OCI-LY3 (cell line): Measurements from ENCODE around the gene DENND2A.

Experiments
- CTCF ChIP-seq: fragments of 200-600, 300-600 bp; sonication (generic); IDR thresholded peaks from 2 replicates; pipeline ENCODE4 v1.5.1; 2014; ENCODE audit warnings: antibody characterized with exemption, low read length, low read depth
- EZH2phosphoT487 ChIP-seq: fragments of 200-600 bp; shearing (Covaris generic); IDR thresholded peaks from 2 replicates; pipeline ENCODE4 v1.6.1; 2018; ENCODE audit warnings: antibody characterized with exemption, mixed run types, low read depth

DNA sequence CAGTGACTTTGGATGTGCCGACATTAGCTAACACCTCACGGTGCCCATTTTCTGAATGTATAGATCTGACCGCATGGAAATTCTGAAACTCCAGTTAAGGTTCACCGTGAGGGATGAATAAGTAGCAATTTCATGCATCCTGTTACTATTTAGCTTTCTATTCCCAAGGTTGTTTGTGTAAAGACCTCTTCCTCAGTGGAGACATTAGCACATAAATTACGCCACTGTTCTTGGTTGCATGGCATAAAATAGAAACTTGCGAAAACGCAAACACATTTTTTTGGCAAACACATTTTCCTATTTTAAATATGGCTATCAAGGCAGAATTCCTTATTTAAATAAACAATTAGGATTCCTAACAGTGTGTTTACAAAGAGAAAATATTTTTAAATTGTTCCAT lies 36.5 kb downstream of the DENND2A start:
- no peak for TF ChIP-seq CTCF
- no peak for TF ChIP-seq EZH2phosphoT487
